ENCODE data around the gene NECTIN3. TPM values are rescaled to one million over a fixed set of nuclear protein-coding genes. Genes with fewer than 3 reads are reported as not detected.

The NECTIN3 gene, protein sequence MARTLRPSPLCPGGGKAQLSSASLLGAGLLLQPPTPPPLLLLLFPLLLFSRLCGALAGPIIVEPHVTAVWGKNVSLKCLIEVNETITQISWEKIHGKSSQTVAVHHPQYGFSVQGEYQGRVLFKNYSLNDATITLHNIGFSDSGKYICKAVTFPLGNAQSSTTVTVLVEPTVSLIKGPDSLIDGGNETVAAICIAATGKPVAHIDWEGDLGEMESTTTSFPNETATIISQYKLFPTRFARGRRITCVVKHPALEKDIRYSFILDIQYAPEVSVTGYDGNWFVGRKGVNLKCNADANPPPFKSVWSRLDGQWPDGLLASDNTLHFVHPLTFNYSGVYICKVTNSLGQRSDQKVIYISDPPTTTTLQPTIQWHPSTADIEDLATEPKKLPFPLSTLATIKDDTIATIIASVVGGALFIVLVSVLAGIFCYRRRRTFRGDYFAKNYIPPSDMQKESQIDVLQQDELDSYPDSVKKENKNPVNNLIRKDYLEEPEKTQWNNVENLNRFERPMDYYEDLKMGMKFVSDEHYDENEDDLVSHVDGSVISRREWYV
- 6.0 and 6.2 TPM in 2 replicates for total RNA-seq

DNA sequence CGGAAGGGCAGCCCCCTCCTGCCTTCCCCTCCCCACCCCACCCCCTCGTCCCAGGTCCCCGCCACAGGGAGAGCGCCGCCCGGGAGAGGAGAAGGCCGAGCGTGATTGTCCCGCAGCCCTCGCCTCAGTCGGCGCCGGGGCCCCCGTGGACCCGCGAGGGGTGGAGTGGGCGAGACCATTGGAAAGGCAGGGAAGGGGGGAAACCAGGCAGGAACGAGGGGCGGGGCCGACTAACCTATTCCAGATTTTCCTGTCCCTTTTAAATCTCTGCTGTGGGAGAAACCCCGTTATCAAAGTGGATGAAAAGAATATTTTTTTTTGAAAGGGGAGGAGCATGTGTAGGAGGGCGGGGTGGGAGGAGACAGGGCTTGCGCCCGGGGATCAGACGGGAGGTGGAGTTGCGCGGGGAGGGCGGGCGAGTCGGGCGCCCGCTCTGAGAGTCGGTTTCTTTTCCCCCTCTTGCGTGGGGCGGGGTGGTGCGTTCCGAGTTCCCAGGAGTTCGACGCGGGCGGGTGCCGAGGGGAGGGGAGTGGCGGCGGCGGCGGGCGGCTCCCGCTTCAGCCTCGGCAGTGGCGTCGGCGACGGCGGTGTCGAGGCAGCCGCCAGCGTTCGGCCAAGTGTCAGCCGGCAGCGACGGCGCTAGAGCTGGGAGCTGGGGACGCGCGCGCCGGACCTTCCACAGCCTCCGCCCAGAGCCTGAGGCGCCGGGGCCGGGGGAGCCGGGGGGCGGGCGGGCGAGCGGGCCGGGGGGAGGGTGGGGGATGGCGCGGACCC lies at the start of gene NECTIN3:
Gene NECTIN3, plus strand, starts transcription at position 560 of the 774 bp plus-strand sequence. Its CDS starts 202 bp downstream, at position 762.
- intact Hi-C loops (cut with micrococcal nuclease): loop anchor here (1.0 to 10.0 kb wide), 13 partner anchors 166 to 1339 kb away; partner anchors contain the start of genes ABHD10 and PHLDB2

DNA sequence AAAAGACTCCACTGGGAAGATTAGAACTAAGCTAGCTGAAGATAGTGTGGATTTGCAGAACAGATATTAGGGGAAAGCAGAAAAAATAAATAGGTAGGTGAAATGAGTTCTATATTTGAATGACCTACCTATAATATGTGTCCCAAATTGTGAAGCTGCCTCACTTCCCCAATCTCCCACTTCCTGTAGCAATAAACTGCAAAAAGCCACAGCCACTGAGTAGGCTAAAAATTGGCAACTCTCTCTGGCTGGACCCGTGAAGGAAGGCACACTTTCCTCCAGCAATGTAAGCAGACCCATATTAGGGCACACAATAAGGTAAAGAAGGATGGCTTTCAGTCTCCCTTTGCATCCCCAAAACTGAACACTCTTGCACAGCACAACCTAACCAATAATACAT lies 43.7 kb upstream of the NECTIN3 start:
- intact Hi-C loops (cut with micrococcal nuclease): no loop called here

DNA sequence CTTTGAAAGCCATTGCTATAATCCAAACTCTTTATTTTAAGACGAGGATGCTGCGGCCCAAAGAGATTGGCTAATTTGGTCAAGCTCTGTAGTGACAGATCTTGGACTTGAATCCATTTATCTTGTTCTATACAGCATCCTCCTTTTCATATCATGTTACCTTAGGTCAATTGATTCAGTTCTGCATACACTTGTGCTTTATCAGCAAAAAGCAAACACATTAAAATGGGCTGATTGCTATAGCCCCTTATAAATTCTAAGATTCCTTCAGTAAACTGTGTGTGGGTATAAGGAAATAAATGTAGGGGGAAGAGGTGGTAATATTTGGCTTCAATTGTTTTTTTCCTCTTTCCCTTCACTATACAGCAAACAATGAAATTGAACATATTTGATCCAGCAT lies 40.1 kb upstream of the NECTIN3 start:
- intact Hi-C loops (cut with micrococcal nuclease): no loop called here

DNA sequence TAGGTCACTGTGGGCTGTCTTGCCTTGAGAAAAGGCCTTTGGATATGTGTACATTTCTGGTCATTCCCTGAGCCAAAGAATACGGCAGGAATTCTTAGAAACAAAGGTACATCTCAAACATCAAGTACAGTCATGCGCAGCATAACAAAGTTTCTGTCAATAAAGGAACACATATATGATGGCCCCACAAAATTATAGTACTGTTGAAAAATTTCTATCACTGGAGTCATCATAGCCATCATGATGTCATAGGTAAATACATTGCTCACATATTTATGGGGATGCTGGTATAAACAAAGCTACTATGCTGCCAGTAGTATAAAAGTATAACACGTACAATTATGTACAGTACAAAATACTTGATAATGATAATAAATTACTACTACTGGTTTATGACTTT lies 38.9 kb upstream of the NECTIN3 start:
- intact Hi-C loops (cut with micrococcal nuclease): no loop called here

DNA sequence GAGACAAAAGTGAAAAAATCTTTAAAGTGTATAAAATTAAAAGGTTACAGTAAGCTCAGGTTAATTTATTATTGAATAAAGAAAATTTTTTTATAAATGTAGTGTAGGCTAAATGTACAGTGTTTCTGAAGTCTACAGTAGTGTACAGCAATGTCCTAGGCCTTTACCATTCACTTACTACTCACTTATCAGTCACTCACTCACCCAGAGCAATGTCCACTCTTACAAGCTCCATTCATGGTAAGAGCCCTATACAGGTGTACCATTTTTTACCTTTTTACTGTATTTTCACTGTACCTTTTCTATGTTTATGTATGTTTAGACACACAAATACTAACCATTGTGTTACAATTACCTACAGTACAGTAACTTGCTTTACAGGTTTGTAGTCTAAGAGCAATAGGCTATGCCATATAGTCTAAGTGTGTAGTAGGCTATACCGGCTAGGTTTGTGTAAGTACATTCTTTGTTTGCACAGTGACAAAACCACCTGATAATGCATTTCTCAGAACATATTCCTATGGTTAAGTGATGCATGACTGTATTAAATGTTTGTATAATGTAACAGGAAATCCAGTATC lies 38.1 kb upstream of the NECTIN3 start:
- intact Hi-C loops (cut with micrococcal nuclease): no loop called here

DNA sequence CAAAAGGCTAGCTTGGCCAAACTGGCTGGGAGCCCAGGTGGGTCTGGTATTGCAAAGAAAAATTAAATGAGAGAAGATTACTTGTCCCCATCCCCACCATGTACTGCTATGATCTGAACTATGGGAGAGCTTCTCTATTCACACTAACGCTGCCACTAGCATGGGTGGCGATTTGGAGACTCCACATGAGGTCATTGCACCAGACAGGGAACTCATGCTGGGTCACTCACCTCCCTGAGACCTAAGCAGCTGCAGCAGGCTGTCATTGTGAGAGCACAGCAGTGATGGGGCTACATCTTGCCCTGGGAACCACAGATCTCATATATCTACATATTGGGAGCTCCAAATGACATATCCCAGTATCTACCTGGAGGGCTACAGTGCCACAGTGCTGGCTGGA lies 36.3 kb upstream of the NECTIN3 start:
- intact Hi-C loops (cut with micrococcal nuclease): no loop called here

DNA sequence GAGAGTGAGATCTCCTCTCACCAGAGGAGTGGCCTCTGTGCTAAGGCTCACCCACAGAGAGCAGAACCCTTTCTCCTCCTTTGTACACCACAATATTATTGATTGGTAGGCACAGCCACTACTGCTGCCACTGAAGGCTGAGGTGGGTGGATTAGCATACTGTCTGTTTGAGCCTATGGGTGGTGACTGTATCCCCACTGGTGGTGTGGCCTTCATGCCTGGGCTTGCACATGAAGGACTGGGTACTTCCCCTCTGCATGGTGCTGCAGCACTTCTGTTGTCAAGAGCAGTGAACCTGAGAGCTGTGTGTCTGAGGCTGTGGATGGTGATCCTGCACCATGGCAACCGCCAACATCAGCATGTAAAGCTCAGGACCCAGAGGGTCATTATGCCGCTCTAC lies 35.7 kb upstream of the NECTIN3 start:
- intact Hi-C loops (cut with micrococcal nuclease): no loop called here

DNA sequence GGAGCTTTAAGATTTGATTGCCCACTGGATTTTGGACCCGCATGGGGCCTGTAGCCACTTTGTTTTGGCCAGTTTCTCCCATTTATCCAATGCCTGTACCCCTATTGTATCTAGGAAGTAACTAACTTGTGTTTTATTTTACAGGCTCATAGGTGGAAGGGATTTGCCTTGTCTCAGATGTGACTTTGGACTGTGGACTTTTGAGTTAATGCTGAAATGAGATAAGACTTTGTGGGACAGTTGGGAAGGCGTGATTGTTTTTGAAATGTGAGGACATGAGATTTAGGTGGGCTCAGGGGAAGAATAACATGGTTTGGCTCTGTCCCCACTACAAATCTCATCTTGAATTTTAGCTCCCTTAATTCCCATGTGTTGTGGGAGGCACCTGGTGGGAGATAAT lies 30.7 kb upstream of the NECTIN3 start:
- intact Hi-C loops (cut with micrococcal nuclease): no loop called here

DNA sequence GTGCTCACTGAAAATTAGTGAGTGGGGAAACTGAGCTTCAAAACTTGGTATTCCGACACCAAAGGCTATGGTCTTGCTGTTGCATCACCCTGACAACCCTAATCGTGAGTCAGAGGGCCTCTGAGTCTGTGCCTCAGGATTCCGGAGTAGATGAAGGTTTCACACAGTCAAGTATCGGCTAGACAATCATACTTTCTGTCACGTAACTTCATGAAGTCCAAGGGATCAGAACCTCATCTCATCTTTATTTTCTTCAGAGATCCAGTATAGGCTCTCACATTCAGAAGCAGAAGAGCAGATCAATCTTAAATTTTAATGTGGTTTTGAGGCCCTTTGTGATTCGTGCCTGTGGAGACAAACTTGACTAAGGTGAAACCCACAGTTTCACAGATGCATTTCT lies 26.1 kb upstream of the NECTIN3 start:
- intact Hi-C loops (cut with micrococcal nuclease): no loop called here

DNA sequence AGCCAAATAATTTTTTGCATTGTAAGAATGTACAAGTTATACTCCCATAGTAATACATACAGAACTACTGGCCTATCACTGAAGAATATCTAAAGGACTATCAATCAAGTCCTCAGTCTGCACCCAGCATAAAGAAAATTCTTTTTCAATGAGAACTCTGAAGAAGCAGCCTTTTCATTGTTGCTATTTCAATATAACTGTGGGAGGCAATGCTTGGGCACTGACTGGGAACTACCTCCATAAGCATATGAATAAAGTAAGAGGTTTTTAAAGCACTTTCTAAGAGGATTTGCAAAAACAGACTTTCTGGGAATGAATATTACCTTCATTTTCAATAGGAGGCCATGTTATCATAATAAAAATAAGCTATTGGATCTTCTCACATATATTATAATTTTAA lies 24.6 kb upstream of the NECTIN3 start:
- intact Hi-C loops (cut with micrococcal nuclease): no loop called here

DNA sequence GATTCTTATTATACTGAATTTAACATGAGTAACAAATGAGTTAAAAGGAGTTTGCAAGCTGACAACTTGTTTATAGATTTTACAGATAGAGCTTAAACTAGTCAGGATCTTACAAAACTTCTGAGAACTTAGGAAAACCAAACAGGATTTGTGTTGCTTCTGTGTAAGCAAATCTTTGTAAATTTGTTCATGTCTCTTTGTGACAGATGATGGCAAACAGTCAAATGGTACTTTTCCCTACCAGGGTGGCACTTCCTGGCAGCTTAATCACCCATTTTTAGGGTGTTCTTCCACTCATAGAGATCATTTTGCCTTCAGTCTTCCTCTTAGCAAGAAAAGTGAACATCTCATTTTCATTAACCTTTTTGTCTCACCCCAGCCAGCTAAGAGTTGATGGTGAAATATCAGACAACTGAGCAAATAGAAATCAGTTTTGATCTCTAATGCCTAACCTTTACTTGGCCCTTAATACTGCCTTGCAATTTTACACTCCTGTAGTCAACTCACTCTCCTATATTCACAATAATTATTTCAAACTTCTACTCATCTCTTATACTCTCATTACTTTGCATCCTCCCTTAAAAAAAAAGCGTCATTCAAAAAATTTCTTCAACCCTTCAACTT lies 23.7 kb upstream of the NECTIN3 start:
- intact Hi-C loops (cut with micrococcal nuclease): no loop called here

DNA sequence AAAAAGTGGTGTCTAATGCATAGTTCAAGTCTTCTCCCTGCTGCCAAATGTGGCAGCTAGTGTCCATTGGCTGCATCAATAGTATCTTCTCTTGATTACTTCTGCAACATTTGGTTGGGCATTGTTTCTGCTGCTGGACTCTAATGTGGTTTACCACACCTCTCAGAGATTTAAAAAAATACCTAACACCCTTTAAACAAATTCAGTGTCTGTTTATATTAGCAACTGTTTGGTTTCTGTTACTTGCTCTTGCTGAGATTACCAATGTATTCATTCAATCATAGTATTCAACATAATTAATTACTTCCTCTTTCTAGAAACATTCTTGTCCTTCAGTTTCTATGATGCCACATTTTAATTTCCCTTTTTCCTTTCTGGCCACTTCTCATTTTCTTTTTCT lies 20.3 kb upstream of the NECTIN3 start:
- intact Hi-C loops (cut with micrococcal nuclease): no loop called here

DNA sequence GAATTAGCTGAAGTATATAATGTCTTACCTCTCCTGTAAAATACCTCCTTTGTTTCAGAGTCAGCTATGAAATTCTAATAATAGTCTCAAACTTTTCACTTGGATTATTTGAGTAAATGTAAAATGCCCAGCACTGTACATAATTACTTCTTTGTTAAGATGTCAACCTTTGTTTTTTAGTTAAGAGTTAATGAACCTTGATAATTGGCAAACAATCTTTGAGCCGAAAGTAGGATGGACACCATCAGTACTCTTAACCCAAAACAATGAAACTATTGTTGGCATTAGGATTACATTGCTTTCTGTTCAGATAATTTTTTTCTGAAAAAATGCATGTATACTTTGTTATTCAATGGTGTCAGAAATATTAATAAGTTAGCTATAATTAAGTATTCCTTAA lies 3.0 kb upstream of the NECTIN3 start:
- intact Hi-C loops (cut with micrococcal nuclease): no loop called here

DNA sequence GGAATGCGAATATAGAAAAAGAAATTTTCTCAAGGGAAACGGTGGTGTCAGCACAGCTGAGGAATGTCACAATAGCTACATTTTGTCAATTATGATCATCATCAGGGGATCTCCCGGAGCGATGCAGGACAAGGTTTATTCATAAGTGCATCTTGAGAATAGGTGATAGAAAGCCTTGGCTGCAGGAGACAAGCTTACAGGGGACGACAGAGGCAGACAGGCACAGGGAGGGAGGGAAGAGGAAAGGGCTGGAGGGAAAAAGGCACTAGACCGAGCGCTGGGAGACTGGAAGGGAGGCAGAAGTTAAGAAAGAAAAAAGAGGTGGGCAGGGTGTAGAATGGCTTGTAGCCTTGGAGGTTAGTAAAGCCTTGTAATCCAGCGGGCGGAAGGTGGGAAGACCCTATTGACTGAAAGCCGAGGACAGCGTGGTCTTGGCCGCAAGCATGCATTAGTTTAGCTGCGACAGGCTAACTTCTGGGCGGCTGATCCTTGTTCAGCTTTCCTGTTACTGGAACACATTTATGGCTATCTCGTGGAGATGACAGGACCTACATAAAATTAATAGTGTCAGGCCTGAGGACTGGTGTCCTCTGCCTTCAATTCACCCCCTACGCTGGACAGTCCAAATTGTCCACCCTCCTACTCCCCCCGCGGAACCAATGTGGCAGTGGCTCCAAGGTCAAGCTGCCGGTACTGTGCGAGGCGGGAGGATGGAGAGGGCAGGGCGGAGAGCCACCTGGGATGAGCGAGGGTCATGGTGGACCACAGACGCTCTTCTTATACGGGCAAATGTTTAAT lies 1.4 kb upstream of the NECTIN3 start:
- intact Hi-C loops (cut with micrococcal nuclease): loop anchor here (2.0 to 10.0 kb wide), 11 partner anchors 167 to 1338 kb away; partner anchors contain the start of genes ABHD10 and PHLDB2

DNA sequence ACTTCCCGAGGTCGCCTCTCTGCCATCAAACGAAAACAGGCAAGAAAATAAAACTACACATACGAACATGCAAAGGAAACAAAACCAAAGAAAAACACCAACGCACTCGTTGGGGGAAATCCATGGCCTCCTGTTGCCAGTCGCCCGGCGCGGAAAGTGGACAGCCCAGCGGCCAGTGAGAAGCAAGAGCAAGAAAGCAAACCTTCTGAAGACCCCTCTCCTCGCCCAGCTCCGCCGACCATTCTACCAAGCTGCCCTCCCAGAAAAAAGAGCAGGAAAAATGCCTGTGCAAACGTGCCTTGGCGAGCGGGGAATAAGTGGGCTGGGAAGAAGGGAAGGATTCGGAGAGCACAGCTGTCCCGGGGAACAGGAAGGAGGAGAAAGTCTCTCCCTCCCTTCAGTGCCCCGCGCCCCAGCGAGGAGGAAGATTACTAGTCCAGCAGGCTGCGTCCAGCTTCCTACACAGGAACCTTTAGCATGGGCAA lies 802 bp upstream of the NECTIN3 start:
- intact Hi-C loops (cut with micrococcal nuclease): loop anchor here (1.0 to 10.0 kb wide), 13 partner anchors 166 to 1339 kb away; partner anchors contain the start of genes ABHD10 and PHLDB2

DNA sequence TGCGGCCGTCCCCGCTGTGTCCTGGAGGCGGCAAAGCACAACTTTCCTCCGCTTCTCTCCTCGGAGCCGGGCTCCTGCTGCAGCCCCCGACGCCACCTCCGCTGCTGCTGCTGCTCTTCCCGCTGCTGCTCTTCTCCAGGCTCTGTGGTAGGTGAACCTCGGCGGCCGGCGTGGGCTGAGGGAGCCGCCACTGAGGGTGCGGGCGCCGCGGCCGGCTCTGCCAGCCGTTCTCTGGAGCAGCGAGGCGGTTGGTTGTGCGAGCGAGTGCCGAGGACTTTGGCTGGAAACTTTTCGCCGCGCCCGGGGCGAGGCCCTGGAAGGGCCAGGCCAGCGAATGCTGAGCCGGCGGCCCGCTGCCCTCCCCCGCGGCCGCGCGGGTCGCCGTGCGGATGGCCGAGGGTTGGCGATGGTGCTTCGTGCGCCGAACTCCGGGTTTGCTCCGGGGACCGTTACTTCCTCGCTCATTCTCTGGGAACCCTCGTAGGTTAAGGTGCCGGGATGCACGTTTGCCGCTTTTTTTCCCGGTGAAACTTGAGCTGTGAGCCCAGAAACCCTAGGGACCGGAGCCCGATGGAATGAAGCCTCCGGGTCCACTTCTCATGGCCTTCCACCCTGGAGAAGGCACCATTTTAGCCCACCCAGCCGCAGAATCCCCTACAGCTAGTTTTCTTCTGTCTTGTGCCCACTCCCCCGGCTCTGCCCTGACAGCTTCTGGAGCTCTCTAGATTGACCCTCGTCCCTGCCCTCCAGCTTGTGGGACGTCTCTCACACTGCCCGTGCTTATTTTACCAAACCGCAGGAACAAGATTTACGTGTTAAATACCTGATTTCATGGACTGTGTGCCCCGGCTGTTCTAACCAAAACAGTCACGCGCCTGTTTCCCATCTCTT lies 660 bp downstream of the NECTIN3 start:
- intact Hi-C loops (cut with micrococcal nuclease): loop anchor here (5.0 to 10.0 kb wide), 7 partner anchors 165 to 1340 kb away; partner anchors contain the start of genes ABHD10 and PHLDB2

DNA sequence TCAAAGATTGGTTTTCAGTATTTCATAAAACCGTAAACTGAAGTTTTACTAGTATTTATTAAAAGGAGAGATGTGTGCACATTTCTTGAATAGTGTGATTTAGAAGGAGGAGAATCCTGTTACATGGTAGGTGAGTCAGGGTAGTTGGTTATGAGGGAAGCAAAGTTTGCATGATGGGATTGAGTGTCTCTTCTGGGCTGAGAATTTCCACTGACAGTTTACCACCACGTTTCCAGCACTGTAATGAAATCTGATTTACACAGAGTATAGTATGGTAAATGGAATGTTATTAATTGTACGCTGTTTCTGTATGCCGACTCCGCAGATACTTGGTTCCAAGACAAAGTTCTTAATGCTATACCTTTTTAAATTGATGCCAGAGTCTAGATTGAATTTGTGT lies 1.6 kb downstream of the NECTIN3 start:
- intact Hi-C loops (cut with micrococcal nuclease): loop anchor here (5.0 to 10.0 kb wide), 7 partner anchors 164 to 1341 kb away; partner anchors contain the start of genes ABHD10 and PHLDB2

DNA sequence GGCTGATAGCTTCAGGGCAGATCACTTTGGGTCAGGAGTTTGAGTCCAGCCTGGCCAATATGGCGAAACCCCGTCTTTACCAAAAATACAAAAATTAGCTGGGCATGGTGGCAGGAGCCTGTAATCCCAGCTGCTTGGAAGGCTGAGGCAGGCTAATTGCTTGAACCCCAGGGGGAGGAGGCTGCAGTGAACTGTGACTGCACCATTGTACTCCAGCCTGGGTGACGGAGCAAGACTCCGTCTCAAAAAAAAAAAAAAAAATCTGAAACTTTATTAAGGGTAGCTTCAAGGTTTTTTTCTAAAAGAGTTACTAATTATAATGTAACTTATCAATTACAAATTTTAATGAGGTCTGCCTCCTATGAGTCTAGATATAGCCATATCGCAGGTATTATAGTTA lies 5.1 kb downstream of the NECTIN3 start:
- intact Hi-C loops (cut with micrococcal nuclease): loop anchor here (10.0 kb wide), 2 partner anchors 262 to 778 kb away; partner anchors contain the start of gene PHLDB2

DNA sequence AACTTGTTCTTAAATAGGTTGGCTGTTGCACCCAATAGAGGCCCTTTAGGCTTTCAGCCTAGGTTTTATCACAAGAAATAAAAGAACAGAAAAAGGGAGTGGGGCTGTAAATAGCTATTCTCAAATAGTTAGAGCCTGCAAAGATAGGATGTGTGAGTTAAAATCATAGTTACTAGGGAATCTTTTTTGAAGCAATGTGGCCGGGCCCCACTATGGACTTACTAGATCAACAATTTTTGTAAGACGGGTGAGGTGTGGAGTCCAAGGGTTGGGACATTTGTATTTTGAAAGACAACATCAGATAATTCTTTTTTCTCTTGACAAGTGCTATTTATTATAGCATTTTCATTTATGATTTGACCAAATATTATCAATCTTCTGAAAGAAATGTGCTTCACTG lies 5.8 kb downstream of the NECTIN3 start:
- intact Hi-C loops (cut with micrococcal nuclease): loop anchor here (10.0 kb wide), 2 partner anchors 263 to 777 kb away; partner anchors contain the start of gene PHLDB2

Data from T-helper 1 cell treated with Interleukin-12 subunit alpha and Interleukin-12 subunit beta and Interleukin-4 antibody, amounts not matched to agents 30 ng/mL and 1 ng/mL, for 36 hours (primary cell).